Testis (tissue), 2 donors: ENCODE data around the gene ZNF20.

Experiments
- POLR2A ChIP-seq: fragments of 450-650 bp; IDR thresholded peaks from one replicate; pipeline ENCODE4 v1.6.1; 2017; ENCODE audit warnings: antibody characterized with exemption, mild to moderate bottlenecking, moderate library complexity
- TF ChIP-seq, protein P1 (sequence below), 3 experiments: fragments of 450-650 bp in 2 of 3; fragments of 200-600 bp in 1 of 3; sonication (generic) in 1 of 3; IDR thresholded peaks; one replicate each; pipeline ENCODE4 v1.5.1; 2016 to 2019; ENCODE audit warnings: antibody characterized with exemption in 3 of 3, mild to moderate bottlenecking in 2 of 3, moderate library complexity in 1 of 3

DNA sequence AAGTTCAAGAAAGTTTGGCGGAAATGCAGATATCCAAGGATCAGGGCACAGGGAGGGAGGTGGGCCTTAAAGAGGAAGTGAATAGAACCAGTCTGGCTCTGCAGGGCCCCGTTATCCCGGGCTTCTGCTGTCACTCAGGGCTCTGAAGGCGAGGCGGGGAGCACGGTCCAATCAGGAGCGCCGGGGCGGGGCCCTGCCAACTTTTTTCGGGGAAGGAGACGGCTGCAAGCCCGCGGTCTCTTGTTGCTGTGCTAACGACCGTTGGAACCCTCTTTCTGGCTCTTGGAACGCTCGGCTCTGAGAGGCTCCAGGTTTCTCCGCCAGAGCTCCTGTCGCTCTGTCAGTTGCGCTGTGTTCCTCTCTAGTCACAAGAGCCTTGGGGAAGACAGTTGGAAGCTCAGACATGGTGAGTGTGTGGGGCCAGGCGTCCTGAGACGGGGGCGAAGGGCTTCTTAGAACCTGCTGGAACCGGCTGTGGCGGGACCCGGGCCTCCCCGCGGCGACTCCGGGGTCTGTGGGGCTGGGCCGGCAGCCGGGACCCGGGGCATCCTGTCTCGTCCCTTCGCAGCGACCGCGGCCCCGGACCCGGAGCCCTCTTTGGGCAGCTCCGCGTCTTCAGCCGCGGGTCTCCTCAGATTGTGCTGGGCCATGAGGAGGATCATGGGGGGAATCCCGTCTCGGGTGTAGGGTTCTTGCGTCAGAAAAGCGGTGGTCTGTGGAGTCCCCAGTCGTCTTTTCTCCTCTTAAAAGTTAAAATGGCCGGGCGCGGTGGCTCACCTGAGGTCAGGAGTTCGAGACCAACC is 47.9 kb downstream of the ZNF20 start:
- no peak for TF ChIP-seq POLR2A
- TF ChIP-seq, protein P1, sequence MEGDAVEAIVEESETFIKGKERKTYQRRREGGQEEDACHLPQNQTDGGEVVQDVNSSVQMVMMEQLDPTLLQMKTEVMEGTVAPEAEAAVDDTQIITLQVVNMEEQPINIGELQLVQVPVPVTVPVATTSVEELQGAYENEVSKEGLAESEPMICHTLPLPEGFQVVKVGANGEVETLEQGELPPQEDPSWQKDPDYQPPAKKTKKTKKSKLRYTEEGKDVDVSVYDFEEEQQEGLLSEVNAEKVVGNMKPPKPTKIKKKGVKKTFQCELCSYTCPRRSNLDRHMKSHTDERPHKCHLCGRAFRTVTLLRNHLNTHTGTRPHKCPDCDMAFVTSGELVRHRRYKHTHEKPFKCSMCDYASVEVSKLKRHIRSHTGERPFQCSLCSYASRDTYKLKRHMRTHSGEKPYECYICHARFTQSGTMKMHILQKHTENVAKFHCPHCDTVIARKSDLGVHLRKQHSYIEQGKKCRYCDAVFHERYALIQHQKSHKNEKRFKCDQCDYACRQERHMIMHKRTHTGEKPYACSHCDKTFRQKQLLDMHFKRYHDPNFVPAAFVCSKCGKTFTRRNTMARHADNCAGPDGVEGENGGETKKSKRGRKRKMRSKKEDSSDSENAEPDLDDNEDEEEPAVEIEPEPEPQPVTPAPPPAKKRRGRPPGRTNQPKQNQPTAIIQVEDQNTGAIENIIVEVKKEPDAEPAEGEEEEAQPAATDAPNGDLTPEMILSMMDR (IDR thresholded peaks at IDR 0.05): no peak
